ENCODE measurements around the gene COL4A2.
A peak's percentile ranks its signal among the peaks of the same experiment; 100 is the strongest.
"Not testable (repeated sequence)": the region's sequence is repeated elsewhere in the genome, so short reads cannot be mapped to it uniquely, and the experiment has no call there.

COL4A2 gene

GRCh38 chr13:110394371-110394841 is 87.3 kb downstream of the COL4A2 start:
- DNase-seq (ENCODE audit: low spot score), result no peak
- no peak overlapping the region for H3K14ac ChIP-seq (ENCODE audit: low read length)
- H3K4me3 ChIP-seq (ENCODE audit: low read length in 2 of 2), result no peak overlapping the region
- peaks cover 7 to 29% of the 10 kb centered on the region in 2 donors for H3K9me3 ChIP-seq (replicated peaks in 1 of 2; ENCODE audit: control insufficient read depth in 2 of 2, insufficient read depth in 1 of 2, low read depth in 1 of 2, low read length in 2 of 2)
- no peak overlapping the region for H3K4ac ChIP-seq (ENCODE audit: low read length)
- no peak overlapping the region for H2BK12ac ChIP-seq (ENCODE audit: low read length)
- H4K91ac ChIP-seq (ENCODE audit: low read depth, low read length, poor library complexity), result no peak overlapping the region
- no CpG with 5 or more reads among the region's 13 CpGs for WGBS, 2 donors (ENCODE audit: extremely low coverage in 2 of 2, insufficient read length in 2 of 2, insufficient replicate concordance in 1 of 2)
- no peak overlapping the region for H2BK5ac ChIP-seq (ENCODE audit: low read length)
- peaks cover 5 to 18% of the 10 kb centered on the region in 2 donors for H3K36me3 ChIP-seq (replicated peaks in 1 of 2; ENCODE audit: control insufficient read depth in 2 of 2, insufficient read depth in 2 of 2, low read length in 2 of 2)
- no peak overlapping the region for H2BK15ac ChIP-seq (ENCODE audit: low read length)
- H2AFZ ChIP-seq (ENCODE audit: low read length), result no peak overlapping the region
- no peak overlapping the region for H4K8ac ChIP-seq (ENCODE audit: low read depth, low read length)
- H2BK120ac ChIP-seq (ENCODE audit: low read depth, low read length), result no peak overlapping the region
- H3K18ac ChIP-seq (ENCODE audit: low read length), result peak overlapping the region; percentile 1
- H3K9ac ChIP-seq (ENCODE audit: low read depth, low read length, poor library complexity), result no peak overlapping the region
- H3K27ac ChIP-seq (replicated peaks; ENCODE audit: low read length), result no peak overlapping the region
- H3K27me3 ChIP-seq (ENCODE audit: control insufficient read depth in 3 of 3, insufficient read depth in 3 of 3, low read depth in 1 of 3, low read length in 3 of 3), result no peaks in the 10 kb centered on the region
- peaks cover 2% of the 10 kb centered on the region for H3K79me1 ChIP-seq (ENCODE audit: low read depth, low read length)
- no peak overlapping the region for H2AK5ac ChIP-seq (ENCODE audit: low read depth, low read length)
- H3K23ac ChIP-seq (ENCODE audit: low read depth, low read length, poor library complexity), result no peak overlapping the region
- peaks cover 0 to 2% of the 10 kb centered on the region in 2 donors for H3K4me1 ChIP-seq (ENCODE audit: control insufficient read depth in 2 of 2, insufficient read depth in 1 of 2, low read depth in 1 of 2, low read length in 2 of 2)
- no peak overlapping the region for H3K4me2 ChIP-seq (ENCODE audit: insufficient read depth, low read length, poor library complexity, severe bottlenecking)

DNA sequence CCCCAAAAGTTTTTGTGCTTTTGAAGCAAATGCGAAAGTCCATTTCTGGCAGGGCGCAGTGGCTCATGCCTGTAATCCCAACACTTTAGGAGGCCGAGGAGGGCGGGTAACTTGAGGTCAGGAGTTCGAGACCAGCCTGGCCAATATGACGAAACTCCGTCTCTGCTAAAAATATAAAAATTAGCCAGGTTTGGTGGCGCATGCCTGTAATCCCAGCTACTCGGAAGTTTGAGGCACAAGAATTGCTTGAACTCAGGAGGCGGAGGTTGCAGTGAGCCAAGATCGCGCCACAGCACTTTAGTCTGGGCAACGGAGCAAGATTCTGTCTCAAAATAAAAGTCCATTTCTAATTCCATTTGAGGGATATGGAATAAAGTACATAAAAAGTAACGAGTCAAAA is 88.5 kb downstream of the COL4A2 start:
- not testable (repeated sequence) for H2AFZ ChIP-seq (ENCODE audit: low read length); H3K4ac ChIP-seq (ENCODE audit: low read length); H4K8ac ChIP-seq (ENCODE audit: low read depth, low read length); H3K9ac ChIP-seq (ENCODE audit: low read depth, low read length, poor library complexity); H2BK120ac ChIP-seq (ENCODE audit: low read depth, low read length); H3K27ac ChIP-seq (replicated peaks; ENCODE audit: low read length); H3K14ac ChIP-seq (ENCODE audit: low read length); H2BK12ac ChIP-seq (ENCODE audit: low read length); H3K4me2 ChIP-seq (ENCODE audit: insufficient read depth, low read length, poor library complexity, severe bottlenecking); H2AK5ac ChIP-seq (ENCODE audit: low read depth, low read length); H3K18ac ChIP-seq (ENCODE audit: low read length); H3K79me1 ChIP-seq (ENCODE audit: low read depth, low read length); H3K4me1 ChIP-seq (ENCODE audit: control insufficient read depth in 2 of 2, insufficient read depth in 1 of 2, low read depth in 1 of 2, low read length in 2 of 2); H3K4me3 ChIP-seq (ENCODE audit: low read length in 2 of 2); H4K91ac ChIP-seq (ENCODE audit: low read depth, low read length, poor library complexity); H3K23ac ChIP-seq (ENCODE audit: low read depth, low read length, poor library complexity); H3K27me3 ChIP-seq (ENCODE audit: control insufficient read depth in 3 of 3, insufficient read depth in 3 of 3, low read depth in 1 of 3, low read length in 3 of 3); DNase-seq (ENCODE audit: low spot score); H2BK15ac ChIP-seq (ENCODE audit: low read length); H2BK5ac ChIP-seq (ENCODE audit: low read length)
- WGBS, 2 donors (ENCODE audit: extremely low coverage in 2 of 2, insufficient read length in 2 of 2, insufficient replicate concordance in 1 of 2), result no CpG with 5 or more reads among the region's 14 CpGs
- Histone ChIP-seq H3K36me3 (replicated peaks in 1 of 2; ENCODE audit: control insufficient read depth in 2 of 2, insufficient read depth in 2 of 2, low read length in 2 of 2) (peaks cover 0 to 10% of the 10 kb centered on the region in 2 donors), H3K9me3 (replicated peaks in 1 of 2; ENCODE audit: control insufficient read depth in 2 of 2, insufficient read depth in 1 of 2, low read depth in 1 of 2, low read length in 2 of 2) (peaks cover 2 to 21% of the 10 kb centered on the region in 2 donors)

- Histone ChIP-seq H2BK5ac (ENCODE audit: low read length) (no peak overlapping the region), H4K91ac (ENCODE audit: low read depth, low read length, poor library complexity) (no peak overlapping the region), H3K36me3 (replicated peaks in 1 of 2; ENCODE audit: control insufficient read depth in 2 of 2, insufficient read depth in 2 of 2, low read length in 2 of 2) (peaks cover 0 to 16% of the 10 kb centered on the region in 2 donors), H3K79me1 (ENCODE audit: low read depth, low read length) (no peaks in the 10 kb centered on the region), H3K14ac (ENCODE audit: low read length) (no peak overlapping the region), H2BK15ac (ENCODE audit: low read length) (no peak overlapping the region), H3K27ac (replicated peaks; ENCODE audit: low read length) (no peak overlapping the region), H4K8ac (ENCODE audit: low read depth, low read length) (no peak overlapping the region), H2BK120ac (ENCODE audit: low read depth, low read length) (no peak overlapping the region), H3K4me1 (ENCODE audit: control insufficient read depth in 2 of 2, insufficient read depth in 1 of 2, low read depth in 1 of 2, low read length in 2 of 2) (no peaks in the 10 kb centered on the region), H3K9ac (ENCODE audit: low read depth, low read length, poor library complexity) (no peak overlapping the region), H3K18ac (ENCODE audit: low read length) (no peak overlapping the region), H2AFZ (ENCODE audit: low read length) (no peak overlapping the region), H3K4ac (ENCODE audit: low read length) (no peak overlapping the region), H3K23ac (ENCODE audit: low read depth, low read length, poor library complexity) (no peak overlapping the region), H3K4me2 (ENCODE audit: insufficient read depth, low read length, poor library complexity, severe bottlenecking) (no peak overlapping the region), H3K9me3 (replicated peaks in 1 of 2; ENCODE audit: control insufficient read depth in 2 of 2, insufficient read depth in 1 of 2, low read depth in 1 of 2, low read length in 2 of 2) (peaks cover 2 to 14% of the 10 kb centered on the region in 2 donors), H2BK12ac (ENCODE audit: low read length) (no peak overlapping the region), H3K4me3 (ENCODE audit: low read length in 2 of 2) (no peak overlapping the region), H3K27me3 (ENCODE audit: control insufficient read depth in 3 of 3, insufficient read depth in 3 of 3, low read depth in 1 of 3, low read length in 3 of 3) (no peaks in the 10 kb centered on the region), H2AK5ac (ENCODE audit: low read depth, low read length) (no peak overlapping the region)
- no peak for DNase-seq (ENCODE audit: low spot score)
- no CpG with 5 or more reads among the region's 6 CpGs for WGBS, 2 donors (ENCODE audit: extremely low coverage in 2 of 2, insufficient read length in 2 of 2, insufficient replicate concordance in 1 of 2)
Measured at GRCh38 chr13:110396476-110396875, 89.4 kb downstream of the COL4A2 start.

- no peak overlapping the region for H3K18ac ChIP-seq (ENCODE audit: low read length)
- peaks cover 0 to 9% of the 10 kb centered on the region in 2 donors for H3K9me3 ChIP-seq (replicated peaks in 1 of 2; ENCODE audit: control insufficient read depth in 2 of 2, insufficient read depth in 1 of 2, low read depth in 1 of 2, low read length in 2 of 2)
- H3K23ac ChIP-seq (ENCODE audit: low read depth, low read length, poor library complexity), result no peak overlapping the region
- no peak overlapping the region for H3K4me2 ChIP-seq (ENCODE audit: insufficient read depth, low read length, poor library complexity, severe bottlenecking)
- H4K91ac ChIP-seq (ENCODE audit: low read depth, low read length, poor library complexity), result no peak overlapping the region
- H3K4ac ChIP-seq (ENCODE audit: low read length), result no peak overlapping the region
- no peaks in the 10 kb centered on the region for H3K4me1 ChIP-seq (ENCODE audit: control insufficient read depth in 2 of 2, insufficient read depth in 1 of 2, low read depth in 1 of 2, low read length in 2 of 2)
- no peak overlapping the region for H2BK120ac ChIP-seq (ENCODE audit: low read depth, low read length)
- WGBS, 2 donors (ENCODE audit: extremely low coverage in 2 of 2, insufficient read length in 2 of 2, insufficient replicate concordance in 1 of 2), result no CpG with 5 or more reads among the region's 11 CpGs
- H2AFZ ChIP-seq (ENCODE audit: low read length), result no peak overlapping the region
- H2BK12ac ChIP-seq (ENCODE audit: low read length), result no peak overlapping the region
- H3K4me3 ChIP-seq (ENCODE audit: low read length in 2 of 2), result no peak overlapping the region
- H3K27ac ChIP-seq (replicated peaks; ENCODE audit: low read length), result no peak overlapping the region
- H3K27me3 ChIP-seq (ENCODE audit: control insufficient read depth in 3 of 3, insufficient read depth in 3 of 3, low read depth in 1 of 3, low read length in 3 of 3), result no peaks in the 10 kb centered on the region
- H3K14ac ChIP-seq (ENCODE audit: low read length), result no peak overlapping the region
- no peak overlapping the region for H2AK5ac ChIP-seq (ENCODE audit: low read depth, low read length)
- H2BK5ac ChIP-seq (ENCODE audit: low read length), result no peak overlapping the region
- H2BK15ac ChIP-seq (ENCODE audit: low read length), result no peak overlapping the region
- no peaks in the 10 kb centered on the region for H3K79me1 ChIP-seq (ENCODE audit: low read depth, low read length)
- H4K8ac ChIP-seq (ENCODE audit: low read depth, low read length), result no peak overlapping the region
- H3K9ac ChIP-seq (ENCODE audit: low read depth, low read length, poor library complexity), result no peak overlapping the region
- H3K36me3 ChIP-seq (replicated peaks in 1 of 2; ENCODE audit: control insufficient read depth in 2 of 2, insufficient read depth in 2 of 2, low read length in 2 of 2), result peaks cover 0 to 16% of the 10 kb centered on the region in 2 donors
- DNase-seq (ENCODE audit: low spot score), result no peak
Measured at GRCh38 chr13:110396913-110397381, 89.9 kb downstream of the COL4A2 start.
